Stimulated activated CD4-positive, alpha-beta T cell treated with anti-CD3 and anti-CD28 coated beads, Interleukin-1b, Interleukin-23, amount 100 ng/mL, for 4 hours (primary cell): ENCODE results near the gene PRR23A.

Experiments used
- DNase-seq, 2 donors: peaks; one replicate each; pipeline ENCODE4 v3.0.0-alpha.2; 2020; ENCODE audit warnings: low read depth in 2 of 2

Gene PRR23A

GRCh38 chr3:138972941-138973340 is 33.1 kb downstream of the PRR23A start:
- DNase-seq = no peak

- no peak for DNase-seq
These were observed 34.2 kb downstream of the PRR23A start for GRCh38 chr3:138971766-138972320.

DNA sequence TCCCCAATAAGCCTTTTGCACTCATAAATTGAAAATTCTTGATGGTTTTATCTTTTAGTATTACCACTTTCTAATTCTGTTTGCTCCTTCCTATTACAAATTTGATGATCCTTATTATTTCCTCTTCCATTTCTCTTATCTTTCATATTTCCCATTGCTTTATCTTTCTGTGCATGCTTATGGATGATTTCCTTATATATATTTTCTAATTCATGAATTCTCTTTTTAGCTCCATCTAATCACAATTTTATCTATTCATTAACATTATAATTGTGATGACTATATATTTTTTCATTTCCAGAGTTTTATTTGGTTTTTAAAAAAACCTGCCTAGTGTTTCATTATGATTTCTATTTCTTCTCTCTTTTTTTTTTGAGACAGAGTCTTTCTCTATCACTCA is 41.1 kb downstream of the PRR23A start:
- no peak for DNase-seq

GRCh38 chr3:138964264-138964663 is 41.8 kb downstream of the PRR23A start:
- no peak for DNase-seq

DNA sequence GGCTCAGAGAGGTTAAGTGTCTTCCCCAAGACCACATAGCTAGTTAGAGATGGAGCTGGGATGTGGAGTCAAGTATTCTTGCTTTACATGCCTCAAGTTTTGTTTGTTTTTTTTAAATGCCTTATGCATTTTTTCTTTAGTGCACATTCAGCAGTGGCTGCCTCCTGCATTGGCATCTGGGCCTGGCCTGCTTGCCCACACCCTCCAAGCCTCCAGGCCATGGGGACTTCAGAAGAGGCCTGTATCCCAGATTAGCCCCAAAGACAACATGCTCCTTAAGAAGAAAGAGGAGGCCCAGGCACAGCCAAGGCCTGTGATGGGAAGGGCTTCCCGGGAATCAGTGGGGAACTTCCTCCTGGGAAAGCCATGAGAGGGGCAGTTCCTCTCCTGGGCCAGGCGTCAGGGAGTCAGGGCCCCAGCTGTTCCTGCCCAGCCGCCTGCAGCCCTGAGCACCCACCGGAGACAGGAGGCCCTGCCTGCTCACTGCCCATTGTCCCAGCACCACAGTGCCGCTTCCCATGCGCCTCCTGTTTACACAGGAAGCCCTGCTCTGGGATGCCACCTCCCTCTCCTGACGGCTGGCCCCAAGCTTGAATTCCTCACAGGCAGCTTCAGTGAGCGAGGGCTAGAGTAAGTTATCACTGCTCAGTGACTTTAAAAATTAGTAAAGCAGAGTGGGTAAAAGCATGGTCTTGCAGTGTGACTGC is 43.1 kb downstream of the PRR23A start:
- DNase-seq = no peak

- no peak for DNase-seq
These were observed 45.6 kb downstream of the PRR23A start for GRCh38 chr3:138960417-138960852.
